Right renal pelvis (tissue), 4 donors: ENCODE measurements around the gene TMEM37. TPM values are rescaled to one million over a fixed set of nuclear protein-coding genes. Genes with fewer than 3 reads are reported as not detected.
A peak's percentile ranks its signal among the peaks of the same experiment; 100 is the strongest.
"Not testable (repeated sequence)": the region's sequence is repeated elsewhere in the genome, so short reads cannot be mapped to it uniquely, and the experiment has no call there.

ENCODE experiments used
- DNase-seq, 4 donors: peaks; one replicate each; pipeline ENCODE4 v3.0.0-alpha.2; 2013; ENCODE audit warnings: low read depth in 4 of 4, low spot score in 3 of 4, missing footprints in 1 of 4
- polyA plus RNA-seq, 4 donors: library from polyadenylated mRNA; unstranded; fragments of 120-200 nt; gene quantifications; one replicate each; pipeline ENCODE4 v1.2.1, GENCODE V29; 2013; ENCODE audit not compliant: insufficient read length in 4 of 4

The TMEM37 gene
- polyA plus RNA-seq = 10 to 100 TPM; 46.3 to 73.2 (median 59.9) TPM

GRCh38 chr2:119431155-119431975 lies at the start of gene TMEM37:
TMEM37 (plus strand) TSS chr2:119431854; CDS start chr2:119431904, 50 bp downstream.
- DNase-seq = peak; percentile 71 to 77 (median 72)

- DNase-seq = no peak
These were observed 48.1 kb upstream of the TMEM37 start for GRCh38 chr2:119383410-119384140.

- no peak for DNase-seq
These were observed 46.7 kb upstream of the TMEM37 start for GRCh38 chr2:119384971-119385370.

GRCh38 chr2:119385466-119385865 lies 46.2 kb upstream of the TMEM37 start:
- DNase-seq = no peak

GRCh38 chr2:119387381-119388129 lies 44.1 kb upstream of the TMEM37 start:
- peak in 2 of 4 donors; percentile 28 to 61 for DNase-seq

- no peak for DNase-seq
These were observed 41.9 kb upstream of the TMEM37 start for GRCh38 chr2:119389615-119390306.

GRCh38 chr2:119393971-119394748 lies 37.5 kb upstream of the TMEM37 start:
- no peak for DNase-seq

- DNase-seq = no peak
These were observed 34.5 kb upstream of the TMEM37 start for GRCh38 chr2:119397196-119397595.

- DNase-seq = no peak
These were observed 29.5 kb upstream of the TMEM37 start for GRCh38 chr2:119402106-119402505.

- DNase-seq = no peak
These were observed 28.8 kb upstream of the TMEM37 start for GRCh38 chr2:119402645-119403560.

GRCh38 chr2:119403618-119404017 lies 28.0 kb upstream of the TMEM37 start:
- DNase-seq = not testable (repeated sequence)

- DNase-seq = no peak
These were observed 26.5 kb upstream of the TMEM37 start for GRCh38 chr2:119405151-119405550.

GRCh38 chr2:119407430-119408220 lies 24.0 kb upstream of the TMEM37 start:
- no peak for DNase-seq

GRCh38 chr2:119408221-119408619 lies 23.4 kb upstream of the TMEM37 start:
- DNase-seq = no peak

GRCh38 chr2:119409506-119409905 lies 22.1 kb upstream of the TMEM37 start:
- DNase-seq = no peak

- DNase-seq = no peak
These were observed 16.8 kb upstream of the TMEM37 start for GRCh38 chr2:119414894-119415293.

- no peak for DNase-seq
These were observed 16.0 kb upstream of the TMEM37 start for GRCh38 chr2:119415630-119416029.
